IPS-15b (cell line): ENCODE data around the gene KCNMB4.
A peak's percentile ranks its signal among the peaks of the same experiment; 100 is the strongest.

ENCODE experiments used
- H3K27me3 ChIP-seq: one replicate; pipeline ENCODE4 v1.6.1; 2013; ENCODE audit warnings: low read length; ENCODE audit not compliant: control insufficient read depth, insufficient read depth
- H3K36me3 ChIP-seq: one replicate; pipeline ENCODE4 v1.6.1; 2013; ENCODE audit warnings: low read length; ENCODE audit not compliant: control insufficient read depth, insufficient read depth
- H3K4me1 ChIP-seq: one replicate; pipeline ENCODE4 v1.6.1; 2013; ENCODE audit warnings: mild to moderate bottlenecking, low read length; ENCODE audit not compliant: control insufficient read depth, insufficient read depth
- H3K4me3 ChIP-seq: one replicate; pipeline ENCODE4 v1.5.1; 2013; ENCODE audit warnings: low read depth, low read length
- H3K9ac ChIP-seq: one replicate; pipeline ENCODE4 v1.6.1; 2013; ENCODE audit warnings: low read depth, mild to moderate bottlenecking, low read length
- H3K9me3 ChIP-seq: one replicate; pipeline ENCODE4 v1.6.1; 2013; ENCODE audit warnings: mild to moderate bottlenecking, low read length; ENCODE audit not compliant: control insufficient read depth, insufficient read depth

KCNMB4 gene

GRCh38 chr12:70353780-70354660 lies 12.1 kb upstream of the KCNMB4 start:
- Histone ChIP-seq H3K4me1 (no peaks in the 10 kb centered on the region), H3K4me3 (no peak overlapping the region), H3K27me3 (no peaks in the 10 kb centered on the region), H3K36me3 (no peaks in the 10 kb centered on the region), H3K9me3 (no peaks in the 10 kb centered on the region), H3K9ac (no peak overlapping the region)

- Histone ChIP-seq H3K9ac (no peak overlapping the region), H3K4me1 (no peaks in the 10 kb centered on the region), H3K27me3 (no peaks in the 10 kb centered on the region), H3K9me3 (no peaks in the 10 kb centered on the region), H3K36me3 (no peaks in the 10 kb centered on the region), H3K4me3 (no peak overlapping the region)
Observed at GRCh38 chr12:70354787-70355186, 11.3 kb upstream of the KCNMB4 start.

- Histone ChIP-seq H3K36me3 (no peaks in the 10 kb centered on the region), H3K4me3 (no peak overlapping the region), H3K9ac (no peak overlapping the region), H3K4me1 (no peaks in the 10 kb centered on the region), H3K27me3 (no peaks in the 10 kb centered on the region), H3K9me3 (no peaks in the 10 kb centered on the region)
Observed at GRCh38 chr12:70355972-70356371, 10.1 kb upstream of the KCNMB4 start.

GRCh38 chr12:70359458-70360197 lies 6.5 kb upstream of the KCNMB4 start:
- peaks cover under 1% of the 10 kb centered on the region for H3K4me1 ChIP-seq
- no peaks in the 10 kb centered on the region for H3K9me3 ChIP-seq
- H3K9ac ChIP-seq = no peak overlapping the region

GRCh38 chr12:70360218-70360617 lies 5.9 kb upstream of the KCNMB4 start:
- H3K36me3 ChIP-seq = no peaks in the 10 kb centered on the region
- H3K27me3 ChIP-seq = peaks cover 14% of the 10 kb centered on the region
- H3K4me3 ChIP-seq = no peak overlapping the region
- no peak overlapping the region for H3K9ac ChIP-seq
- no peaks in the 10 kb centered on the region for H3K9me3 ChIP-seq
- H3K4me1 ChIP-seq = peaks cover 3% of the 10 kb centered on the region

More at GRCh38 chr12:70359458-70360197, 6.5 kb upstream of the KCNMB4 start:
- Histone ChIP-seq H3K27me3 (peaks cover 11% of the 10 kb centered on the region), H3K4me3 (no peak overlapping the region), H3K36me3 (no peaks in the 10 kb centered on the region)

- H3K9me3 ChIP-seq = no peaks in the 10 kb centered on the region
- H3K27me3 ChIP-seq = peaks cover 14% of the 10 kb centered on the region
- peak overlapping the region; percentile 90 for H3K4me3 ChIP-seq
- H3K4me1 ChIP-seq = peaks cover 3% of the 10 kb centered on the region
- H3K9ac ChIP-seq = no peak overlapping the region
- no peaks in the 10 kb centered on the region for H3K36me3 ChIP-seq
Observed at GRCh38 chr12:70364695-70365397, 1.2 kb upstream of the KCNMB4 start.

GRCh38 chr12:70365398-70365647 lies 767 bp upstream of the KCNMB4 start:
- Histone ChIP-seq H3K9ac (no peak overlapping the region), H3K4me1 (peaks cover 3% of the 10 kb centered on the region), H3K4me3 (peak overlapping the region; percentile 90), H3K27me3 (peaks cover 14% of the 10 kb centered on the region), H3K9me3 (no peaks in the 10 kb centered on the region), H3K36me3 (no peaks in the 10 kb centered on the region)

GRCh38 chr12:70366581-70367257 lies 629 bp downstream of the KCNMB4 start:
- peak overlapping the region; percentile 68 for H3K4me3 ChIP-seq
- H3K27me3 ChIP-seq = peaks cover 14% of the 10 kb centered on the region
- no peaks in the 10 kb centered on the region for H3K36me3 ChIP-seq
- no peaks in the 10 kb centered on the region for H3K9me3 ChIP-seq
- H3K9ac ChIP-seq = peak overlapping the region; percentile 82
- H3K4me1 ChIP-seq = peaks cover 3% of the 10 kb centered on the region

- Histone ChIP-seq H3K36me3 (no peaks in the 10 kb centered on the region), H3K9ac (peak overlapping the region; percentile 82), H3K4me3 (peak overlapping the region; percentile 68), H3K4me1 (peaks cover 3% of the 10 kb centered on the region), H3K27me3 (peaks cover 14% of the 10 kb centered on the region), H3K9me3 (no peaks in the 10 kb centered on the region)
Observed at GRCh38 chr12:70367258-70368141, 1.4 kb downstream of the KCNMB4 start.

- Histone ChIP-seq H3K4me3 (no peak overlapping the region), H3K36me3 (no peaks in the 10 kb centered on the region), H3K9me3 (no peaks in the 10 kb centered on the region), H3K27me3 (no peaks in the 10 kb centered on the region), H3K4me1 (no peaks in the 10 kb centered on the region), H3K9ac (no peak overlapping the region)
Observed at GRCh38 chr12:70372881-70373280, 6.8 kb downstream of the KCNMB4 start.

- Histone ChIP-seq H3K4me3 (no peak overlapping the region), H3K4me1 (peaks cover 2% of the 10 kb centered on the region), H3K9ac (no peak overlapping the region), H3K9me3 (no peaks in the 10 kb centered on the region), H3K27me3 (no peaks in the 10 kb centered on the region), H3K36me3 (no peaks in the 10 kb centered on the region)
Observed at GRCh38 chr12:70379846-70380245, 13.8 kb downstream of the KCNMB4 start.
